GM23338 (cell line): ENCODE results near the gene SEPTIN8.

Experiments
- CREB1 ChIP-seq: fragments of 250-450 bp; sonication (Bioruptor Pico); IDR thresholded peaks from 2 replicates; pipeline ENCODE4 v1.5.0; 2020; ENCODE audit warnings: low read depth, mild to moderate bottlenecking, moderate library complexity
- CTCF ChIP-seq, 2 experiments: fragments of 200-600 bp in 1 of 2; sonication (generic) in 1 of 2; conservative IDR thresholded peaks; 2 replicates each; pipeline versions ENCODE4 v1.5.1 to v1.6.1; 2016 to 2017; ENCODE audit warnings: antibody characterized with exemption in 2 of 2, low read depth in 2 of 2, mild to moderate bottlenecking in 2 of 2, moderate library complexity in 1 of 2
- EZH2 ChIP-seq: fragments of 200-600 bp; sonication (generic); IDR thresholded peaks from one replicate; pipeline ENCODE4 v1.8.0; 2017; ENCODE audit warnings: antibody characterized with exemption, mild to moderate bottlenecking, low read depth; ENCODE audit not compliant: unreplicated experiment
- EZH2phosphoT487 ChIP-seq: fragments of 200-600 bp; sonication (generic); IDR thresholded peaks from one replicate; pipeline ENCODE4 v1.8.1; 2018; ENCODE audit warnings: antibody characterized with exemption; ENCODE audit not compliant: unreplicated experiment
- JUNB ChIP-seq: IDR thresholded peaks from one replicate; pipeline ENCODE4 v1.6.1; 2016; ENCODE audit warnings: antibody characterized with exemption; ENCODE audit not compliant: unreplicated experiment
- POLR2AphosphoS5 ChIP-seq: IDR thresholded peaks from 2 replicates; pipeline ENCODE4 v1.6.1; 2016; ENCODE audit warnings: antibody characterized with exemption, low read depth
- REST ChIP-seq: IDR thresholded peaks from one replicate; pipeline ENCODE4 v1.6.1; 2018; ENCODE audit warnings: antibody characterized with exemption; ENCODE audit not compliant: unreplicated experiment
- STAT1 ChIP-seq: IDR thresholded peaks from one replicate; pipeline ENCODE4 v1.6.1; 2016; ENCODE audit warnings: antibody characterized with exemption; ENCODE audit not compliant: unreplicated experiment
- ZNF114 ChIP-seq: fragments of 250-450 bp; sonication (Bioruptor Pico); IDR thresholded peaks from 2 replicates; pipeline ENCODE4 v1.5.0; 2020; ENCODE audit warnings: mild to moderate bottlenecking, moderate library complexity
- ZNF331 ChIP-seq: fragments of 250-450 bp; sonication (Bioruptor Pico); IDR thresholded peaks from 2 replicates; pipeline ENCODE4 v1.5.0; 2020; ENCODE audit warnings: low read depth, mild to moderate bottlenecking, moderate library complexity

- no peak for TF ChIP-seq CTCF (conservative IDR thresholded peaks at IDR 0.05; ENCODE audit: low read depth in 2 of 2)
- no peak for TF ChIP-seq STAT1
- no peak for TF ChIP-seq ZNF331 (CRISPR knock-in tag)
- no peak for TF ChIP-seq EZH2
- TF ChIP-seq JUNB: no peak
- TF ChIP-seq CREB1 (CRISPR knock-in tag): no peak
- TF ChIP-seq EZH2phosphoT487: no peak
- TF ChIP-seq ZNF114 (CRISPR knock-in tag): no peak
- TF ChIP-seq REST: no peak
- no peak for TF ChIP-seq POLR2AphosphoS5
These were observed 16.3 kb downstream of the SEPTIN8 start for GRCh38 chr5:132760601-132761317.
